ENCODE measurements around the gene APP.

GRCh38 chr21:25980710-25981109 is 189.9 kb downstream of the APP start:
- TF ChIP-seq, protein P1, sequence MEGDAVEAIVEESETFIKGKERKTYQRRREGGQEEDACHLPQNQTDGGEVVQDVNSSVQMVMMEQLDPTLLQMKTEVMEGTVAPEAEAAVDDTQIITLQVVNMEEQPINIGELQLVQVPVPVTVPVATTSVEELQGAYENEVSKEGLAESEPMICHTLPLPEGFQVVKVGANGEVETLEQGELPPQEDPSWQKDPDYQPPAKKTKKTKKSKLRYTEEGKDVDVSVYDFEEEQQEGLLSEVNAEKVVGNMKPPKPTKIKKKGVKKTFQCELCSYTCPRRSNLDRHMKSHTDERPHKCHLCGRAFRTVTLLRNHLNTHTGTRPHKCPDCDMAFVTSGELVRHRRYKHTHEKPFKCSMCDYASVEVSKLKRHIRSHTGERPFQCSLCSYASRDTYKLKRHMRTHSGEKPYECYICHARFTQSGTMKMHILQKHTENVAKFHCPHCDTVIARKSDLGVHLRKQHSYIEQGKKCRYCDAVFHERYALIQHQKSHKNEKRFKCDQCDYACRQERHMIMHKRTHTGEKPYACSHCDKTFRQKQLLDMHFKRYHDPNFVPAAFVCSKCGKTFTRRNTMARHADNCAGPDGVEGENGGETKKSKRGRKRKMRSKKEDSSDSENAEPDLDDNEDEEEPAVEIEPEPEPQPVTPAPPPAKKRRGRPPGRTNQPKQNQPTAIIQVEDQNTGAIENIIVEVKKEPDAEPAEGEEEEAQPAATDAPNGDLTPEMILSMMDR (IDR thresholded peaks at IDR 0.05): no peak
- no peak for TF ChIP-seq POLR2A (IDR thresholded peaks at IDR 0.05)

Data from breast epithelium (tissue), 3 donors.